Neural progenitor cell (in vitro differentiated cells): Measurements from ENCODE around the gene PLP2. TPM values are rescaled to one million over a fixed set of nuclear protein-coding genes. Genes with fewer than 3 reads are reported as not detected.
A peak's percentile ranks its signal among the peaks of the same experiment; 100 is the strongest.

ENCODE experiments used
- DNase-seq: peaks from one replicate; pipeline ENCODE4 v3.0.0-alpha.2; 2016; ENCODE audit warnings: low spot score
- H2AFZ ChIP-seq: fragments of 200-600 bp; sonication (generic); replicated peaks from 2 replicates; pipeline ENCODE4 v1.6.1; 2016; ENCODE audit warnings: antibody characterized with exemption
- H3F3A ChIP-seq: fragments of 200-600 bp; sonication (generic); 2 replicates; pipeline ENCODE4 v1.6.1; 2016; ENCODE audit warnings: antibody characterized with exemption, low read depth
- H3K27ac ChIP-seq: fragments of 200-600 bp; sonication (generic); 2 replicates; pipeline ENCODE4 v1.5.1; 2016; ENCODE audit warnings: mild to moderate bottlenecking
- H3K27me3 ChIP-seq: fragments of 200-600 bp; sonication (generic); 2 replicates; pipeline ENCODE4 v1.6.1; 2016; ENCODE audit warnings: mild to moderate bottlenecking, moderate library complexity
- H3K36me3 ChIP-seq: fragments of 200-600 bp; sonication (generic); 2 replicates; pipeline ENCODE4 v1.5.1; 2016
- H3K4me1 ChIP-seq: fragments of 200-600 bp; sonication (generic); 2 replicates; pipeline ENCODE4 v1.6.1; 2016; ENCODE audit warnings: mixed run types
- H3K4me2 ChIP-seq: fragments of 200-600 bp; sonication (generic); 2 replicates; pipeline ENCODE4 v1.6.1; 2016
- H3K4me3 ChIP-seq: fragments of 200-600 bp; sonication (generic); 2 replicates; pipeline ENCODE4 v1.5.1; 2016
- H3K79me2 ChIP-seq: fragments of 200-600 bp; sonication (generic); 2 replicates; pipeline ENCODE4 v1.6.1; 2016; ENCODE audit warnings: low read depth
- H3K9ac ChIP-seq: fragments of 200-600 bp; sonication (generic); 2 replicates; pipeline ENCODE4 v1.6.1; 2016
- H3K9me3 ChIP-seq: fragments of 200-600 bp; sonication (generic); 2 replicates; pipeline ENCODE4 v1.5.1; 2016; ENCODE audit warnings: low read depth
- H4K20me1 ChIP-seq: fragments of 200-600 bp; sonication (generic); 2 replicates; pipeline ENCODE4 v1.6.1; 2016; ENCODE audit warnings: low read depth
- H3K27ac Mint-ChIP-seq: 3 replicates; pipeline ENCODE4 v1.8.0; 2021; ENCODE audit warnings: mixed read lengths
- H3K27me3 Mint-ChIP-seq: 2 replicates; pipeline ENCODE4 v1.8.0; 2022; ENCODE audit warnings: low read depth, mild to moderate bottlenecking, inconsistent platforms, moderate library complexity, mixed read lengths; ENCODE audit not compliant: insufficient read depth
- H3K36me3 Mint-ChIP-seq: 3 replicates; pipeline ENCODE4 v1.8.0; 2021; ENCODE audit warnings: mixed read lengths
- H3K4me1 Mint-ChIP-seq: 3 replicates; pipeline ENCODE4 v1.8.0; 2021; ENCODE audit warnings: mixed read lengths
- H3K4me3 Mint-ChIP-seq: 3 replicates; pipeline ENCODE4 v1.8.0; 2021; ENCODE audit warnings: mild to moderate bottlenecking, moderate library complexity, mixed read lengths
- H3K9me3 Mint-ChIP-seq: 3 replicates; pipeline ENCODE4 v1.8.0; 2020; ENCODE audit warnings: mixed read lengths
- EZH2 ChIP-seq: fragments of 200-600 bp; sonication (generic); IDR thresholded peaks from 2 replicates; pipeline ENCODE4 v1.6.1; 2017; ENCODE audit warnings: antibody characterized with exemption, mild to moderate bottlenecking, moderate library complexity
- EZH2phosphoT487 ChIP-seq: fragments of 200-600 bp; sonication (generic); IDR thresholded peaks from 2 replicates; pipeline ENCODE4 v1.6.1; 2017; ENCODE audit warnings: antibody characterized with exemption
- total RNA-seq: library from RNA; depleted of rRNA; stranded (reverse); fragments of >200 nt; gene quantifications from 2 replicates; pipeline ENCODE4 v1.2.3, GENCODE V29; 2015; ENCODE audit warnings: low replicate concordance
- TF ChIP-seq, protein P1 (sequence below): fragments of 200-600 bp; sonication (generic); IDR thresholded peaks from 2 replicates; pipeline ENCODE4 v1.5.1; 2017; ENCODE audit warnings: antibody characterized with exemption, mild to moderate bottlenecking

PLP2 gene
- total RNA-seq, 1 donor from 2014 or later = 0.13 TPM

DNA sequence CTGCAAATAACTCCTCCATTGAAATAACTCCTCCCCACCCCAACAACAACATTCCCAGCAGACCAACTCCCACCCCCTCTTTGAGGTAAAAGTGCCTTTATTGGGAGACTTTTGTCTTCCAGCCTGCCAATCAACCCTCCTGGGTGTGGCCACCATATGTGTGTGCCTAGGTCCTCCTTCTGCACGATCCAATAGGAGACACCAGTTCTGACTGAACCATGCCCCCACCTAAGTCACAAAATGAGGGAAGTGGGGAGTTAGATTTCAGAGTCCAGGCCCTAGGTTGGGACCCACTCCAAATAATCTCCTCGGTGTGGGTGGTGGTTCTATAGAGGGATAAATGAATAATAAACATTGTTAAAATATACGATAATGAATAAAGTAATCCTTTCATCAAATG, 3.0 kb downstream of the PLP2 start:
- Histone ChIP-seq H3K4me2 (no peak overlapping the region), H2AFZ (no peak overlapping the region), H4K20me1 (no peaks in the 10 kb centered on the region), H3K4me1 (no peaks in the 10 kb centered on the region), H3K27me3 (peaks cover 37% of the 10 kb centered on the region), H3K9me3 (no peaks in the 10 kb centered on the region), H3K36me3 (no peaks in the 10 kb centered on the region), H3K4me3 (no peak overlapping the region), H3F3A (no peaks in the 10 kb centered on the region), H3K9ac (no peak overlapping the region), H3K79me2 (no peaks in the 10 kb centered on the region), H3K27ac (no peak overlapping the region)
- Mint-ChIP-seq H3K4me1 (no peaks in the 10 kb centered on the region), H3K27me3 (peaks cover 25% of the 10 kb centered on the region), H3K4me3 (peak overlapping the region; percentile 28), H3K27ac (no peak overlapping the region), H3K9me3 (peaks cover 37% of the 10 kb centered on the region), H3K36me3 (peaks cover 10% of the 10 kb centered on the region)
- TF ChIP-seq EZH2 = no peak
- TF ChIP-seq, protein P1, sequence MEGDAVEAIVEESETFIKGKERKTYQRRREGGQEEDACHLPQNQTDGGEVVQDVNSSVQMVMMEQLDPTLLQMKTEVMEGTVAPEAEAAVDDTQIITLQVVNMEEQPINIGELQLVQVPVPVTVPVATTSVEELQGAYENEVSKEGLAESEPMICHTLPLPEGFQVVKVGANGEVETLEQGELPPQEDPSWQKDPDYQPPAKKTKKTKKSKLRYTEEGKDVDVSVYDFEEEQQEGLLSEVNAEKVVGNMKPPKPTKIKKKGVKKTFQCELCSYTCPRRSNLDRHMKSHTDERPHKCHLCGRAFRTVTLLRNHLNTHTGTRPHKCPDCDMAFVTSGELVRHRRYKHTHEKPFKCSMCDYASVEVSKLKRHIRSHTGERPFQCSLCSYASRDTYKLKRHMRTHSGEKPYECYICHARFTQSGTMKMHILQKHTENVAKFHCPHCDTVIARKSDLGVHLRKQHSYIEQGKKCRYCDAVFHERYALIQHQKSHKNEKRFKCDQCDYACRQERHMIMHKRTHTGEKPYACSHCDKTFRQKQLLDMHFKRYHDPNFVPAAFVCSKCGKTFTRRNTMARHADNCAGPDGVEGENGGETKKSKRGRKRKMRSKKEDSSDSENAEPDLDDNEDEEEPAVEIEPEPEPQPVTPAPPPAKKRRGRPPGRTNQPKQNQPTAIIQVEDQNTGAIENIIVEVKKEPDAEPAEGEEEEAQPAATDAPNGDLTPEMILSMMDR = no peak
- no peak for TF ChIP-seq EZH2phosphoT487
- no peak for DNase-seq

GRCh38 chrX:49175435-49176274, 4.0 kb downstream of the PLP2 start:
- no peak for TF ChIP-seq EZH2
- TF ChIP-seq EZH2phosphoT487 = no peak
- TF ChIP-seq, protein P1 = no peak

GRCh38 chrX:49176421-49177326, 5.0 kb downstream of the PLP2 start:
- H3K79me2 ChIP-seq = no peaks in the 10 kb centered on the region
- Mint-ChIP-seq H3K9me3 (peaks cover 42% of the 10 kb centered on the region), H3K27me3 (peaks cover 20% of the 10 kb centered on the region), H3K27ac (no peak overlapping the region), H3K4me3 (no peak overlapping the region), H3K4me1 (no peaks in the 10 kb centered on the region), H3K36me3 (peaks cover 10% of the 10 kb centered on the region)
- peaks cover 18% of the 10 kb centered on the region for H3K27me3 ChIP-seq
- no peak overlapping the region for H3K9ac ChIP-seq
- DNase-seq = no peak
- no peak overlapping the region for H2AFZ ChIP-seq
- H4K20me1 ChIP-seq = no peaks in the 10 kb centered on the region
- no peaks in the 10 kb centered on the region for H3K4me1 ChIP-seq
- no peaks in the 10 kb centered on the region for H3F3A ChIP-seq
- no peaks in the 10 kb centered on the region for H3K9me3 ChIP-seq
- H3K36me3 ChIP-seq = no peaks in the 10 kb centered on the region
- H3K4me3 ChIP-seq = no peak overlapping the region
- H3K4me2 ChIP-seq = no peak overlapping the region
- no peak for TF ChIP-seq EZH2phosphoT487
- TF ChIP-seq, protein P1 = no peak
- TF ChIP-seq EZH2 = no peak
- no peak overlapping the region for H3K27ac ChIP-seq

More at GRCh38 chrX:49175435-49176274, 4.0 kb downstream of the PLP2 start:
- no peak overlapping the region for H3K27ac ChIP-seq
- H3K79me2 ChIP-seq = no peaks in the 10 kb centered on the region
- peaks cover 28% of the 10 kb centered on the region for H3K27me3 ChIP-seq
- no peak for DNase-seq
- no peak overlapping the region for H3K27ac Mint-ChIP-seq
- H4K20me1 ChIP-seq = no peaks in the 10 kb centered on the region
- H3K27me3 Mint-ChIP-seq = peaks cover 25% of the 10 kb centered on the region
- H2AFZ ChIP-seq = no peak overlapping the region
- no peaks in the 10 kb centered on the region for H3K9me3 ChIP-seq
- H3K36me3 ChIP-seq = no peaks in the 10 kb centered on the region
- no peak overlapping the region for H3K4me2 ChIP-seq
- H3K4me3 Mint-ChIP-seq = peak overlapping the region; percentile 50
- no peak overlapping the region for H3K9ac ChIP-seq
- H3K4me1 Mint-ChIP-seq = no peaks in the 10 kb centered on the region
- peaks cover 42% of the 10 kb centered on the region for H3K9me3 Mint-ChIP-seq
- H3F3A ChIP-seq = no peaks in the 10 kb centered on the region
- H3K36me3 Mint-ChIP-seq = peaks cover 10% of the 10 kb centered on the region
- no peaks in the 10 kb centered on the region for H3K4me1 ChIP-seq
- no peak overlapping the region for H3K4me3 ChIP-seq
